ENCODE data around the gene ZNF70.
A peak's percentile ranks its signal among the peaks of the same experiment; 100 is the strongest.

ZNF70 gene

GRCh38 chr22:23754980-23755636 lies 4.2 kb upstream of the ZNF70 start:
- H4K91ac ChIP-seq (ENCODE audit: low read length), result no peak overlapping the region
- no peak overlapping the region for H3K4ac ChIP-seq (ENCODE audit: low read depth in 1 of 2, low read length in 2 of 2)
- no peak overlapping the region for H3K14ac ChIP-seq (ENCODE audit: low read length in 2 of 2)
- H3K4me2 ChIP-seq (ENCODE audit: low read length, poor library complexity, severe bottlenecking), result no peak overlapping the region
- H4K8ac ChIP-seq (ENCODE audit: low read length), result no peak overlapping the region
- peaks cover 6% of the 10 kb centered on the region for H3K79me1 ChIP-seq (replicated peaks; ENCODE audit: low read length, poor library complexity, severe bottlenecking)
- H3K27me3 ChIP-seq (ENCODE audit: control insufficient read depth in 1 of 2, insufficient read depth in 1 of 2, low read length in 2 of 2), result peaks cover 0 to 5% of the 10 kb centered on the region in 2 experiments
- WGBS, result 90% methylated on average over 4 of the region's 6 CpGs
- no peak overlapping the region for H3K9ac ChIP-seq (ENCODE audit: low read length)
- no peak overlapping the region for H3K27ac ChIP-seq (ENCODE audit: low read length, poor library complexity, severe bottlenecking)
- H2AFZ ChIP-seq (ENCODE audit: low read depth, low read length), result no peak overlapping the region
- no peak overlapping the region for H3K23ac ChIP-seq (ENCODE audit: low read length in 2 of 2)
- H2AK5ac ChIP-seq (ENCODE audit: low read length, severe bottlenecking), result no peak overlapping the region
- no peak overlapping the region for H2BK5ac ChIP-seq (ENCODE audit: low read depth, low read length, poor library complexity, severe bottlenecking)
- H2BK15ac ChIP-seq (ENCODE audit: low read depth, poor library complexity, severe bottlenecking), result no peak overlapping the region
- DNase-seq, result no peak
- H3K36me3 ChIP-seq (ENCODE audit: control insufficient read depth in 1 of 2, insufficient read depth in 2 of 2, low read depth in 1 of 2, low read length in 2 of 2), result no peaks in the 10 kb centered on the region
- H3K4me1 ChIP-seq (ENCODE audit: control insufficient read depth, insufficient read depth, low read depth, low read length), result peaks cover 6% of the 10 kb centered on the region
- H3K4me3 ChIP-seq (ENCODE audit: insufficient read depth in 1 of 2, low read depth in 1 of 2, low read length in 2 of 2), result no peak overlapping the region
- no peaks in the 10 kb centered on the region for H3K9me3 ChIP-seq (ENCODE audit: control insufficient read depth, low read length)
- H2BK12ac ChIP-seq (ENCODE audit: low read length in 2 of 2), result no peak overlapping the region
- H2BK120ac ChIP-seq (ENCODE audit: low read depth, low read length), result no peak overlapping the region
- H3K18ac ChIP-seq (ENCODE audit: low read depth in 1 of 2, low read length in 2 of 2), result no peak overlapping the region

- 96% methylated on average over 13 of the region's 14 CpGs for WGBS
- H2BK15ac ChIP-seq (ENCODE audit: low read depth, poor library complexity, severe bottlenecking), result no peak within 1 kb of the TSS
- no peak within 1 kb of the TSS for H3K14ac ChIP-seq (ENCODE audit: low read length in 2 of 2)
- no peak within 1 kb of the TSS for H2AFZ ChIP-seq (ENCODE audit: low read depth, low read length)
- H4K91ac ChIP-seq (ENCODE audit: low read length), result no peak within 1 kb of the TSS
- no peak within 1 kb of the TSS for H3K27ac ChIP-seq (ENCODE audit: low read length, poor library complexity, severe bottlenecking)
- peaks cover 0 to 5% of the 10 kb centered on the region in 2 experiments for H3K27me3 ChIP-seq (ENCODE audit: control insufficient read depth in 1 of 2, insufficient read depth in 1 of 2, low read length in 2 of 2)
- peaks cover 10% of the 10 kb centered on the region for H3K79me1 ChIP-seq (replicated peaks; ENCODE audit: low read length, poor library complexity, severe bottlenecking)
- no peak within 1 kb of the TSS for H2AK5ac ChIP-seq (ENCODE audit: low read length, severe bottlenecking)
- no peak within 1 kb of the TSS for H3K18ac ChIP-seq (ENCODE audit: low read depth in 1 of 2, low read length in 2 of 2)
- no peaks in the 10 kb centered on the region for H3K9me3 ChIP-seq (ENCODE audit: control insufficient read depth, low read length)
- H2BK12ac ChIP-seq (ENCODE audit: low read length in 2 of 2), result no peak within 1 kb of the TSS
- no peak within 1 kb of the TSS for H3K23ac ChIP-seq (ENCODE audit: low read length in 2 of 2)
- H3K4me2 ChIP-seq (ENCODE audit: low read length, poor library complexity, severe bottlenecking), result no peak within 1 kb of the TSS
- DNase-seq, result no peak
- no peak within 1 kb of the TSS for H3K9ac ChIP-seq (ENCODE audit: low read length)
- H3K4me1 ChIP-seq (ENCODE audit: control insufficient read depth, insufficient read depth, low read depth, low read length), result peaks cover 8% of the 10 kb centered on the region
- H3K4ac ChIP-seq (ENCODE audit: low read depth in 1 of 2, low read length in 2 of 2), result no peak within 1 kb of the TSS
- no peak within 1 kb of the TSS for H3K4me3 ChIP-seq (ENCODE audit: insufficient read depth in 1 of 2, low read depth in 1 of 2, low read length in 2 of 2)
- no peak within 1 kb of the TSS for H2BK5ac ChIP-seq (ENCODE audit: low read depth, low read length, poor library complexity, severe bottlenecking)
- no peaks in the 10 kb centered on the region for H3K36me3 ChIP-seq (ENCODE audit: control insufficient read depth in 1 of 2, insufficient read depth in 2 of 2, low read depth in 1 of 2, low read length in 2 of 2)
- no peak within 1 kb of the TSS for H2BK120ac ChIP-seq (ENCODE audit: low read depth, low read length)
- H4K8ac ChIP-seq (ENCODE audit: low read length), result no peak within 1 kb of the TSS
Observed at GRCh38 chr22:23754220-23754919, 3.5 kb upstream of the ZNF70 start, which contains the start of gene VPREB3. VPREB3 (minus strand) TSS chr22:23754425; CDS start chr22:23754363, 62 bp downstream.

GRCh38 chr22:23753385-23753784 lies 2.5 kb upstream of the ZNF70 start:
- no peak overlapping the region for H2BK15ac ChIP-seq (ENCODE audit: low read depth, poor library complexity, severe bottlenecking)
- H4K91ac ChIP-seq (ENCODE audit: low read length), result no peak overlapping the region
- H2BK12ac ChIP-seq (ENCODE audit: low read length in 2 of 2), result no peak overlapping the region
- peaks cover 0 to 5% of the 10 kb centered on the region in 2 experiments for H3K27me3 ChIP-seq (ENCODE audit: control insufficient read depth in 1 of 2, insufficient read depth in 1 of 2, low read length in 2 of 2)
- H3K79me1 ChIP-seq (replicated peaks; ENCODE audit: low read length, poor library complexity, severe bottlenecking), result peaks cover 10% of the 10 kb centered on the region
- no peak overlapping the region for H3K9ac ChIP-seq (ENCODE audit: low read length)
- H3K23ac ChIP-seq (ENCODE audit: low read length in 2 of 2), result no peak overlapping the region
- H2AFZ ChIP-seq (ENCODE audit: low read depth, low read length), result no peak overlapping the region
- no peak overlapping the region for H2BK5ac ChIP-seq (ENCODE audit: low read depth, low read length, poor library complexity, severe bottlenecking)
- H3K36me3 ChIP-seq (ENCODE audit: control insufficient read depth in 1 of 2, insufficient read depth in 2 of 2, low read depth in 1 of 2, low read length in 2 of 2), result no peaks in the 10 kb centered on the region
- no peak overlapping the region for H3K4ac ChIP-seq (ENCODE audit: low read depth in 1 of 2, low read length in 2 of 2)
- no peak overlapping the region for H2BK120ac ChIP-seq (ENCODE audit: low read depth, low read length)
- peaks cover 8% of the 10 kb centered on the region for H3K4me1 ChIP-seq (ENCODE audit: control insufficient read depth, insufficient read depth, low read depth, low read length)
- H3K9me3 ChIP-seq (ENCODE audit: control insufficient read depth, low read length), result no peaks in the 10 kb centered on the region
- 81% methylated on average over 2 of the region's 2 CpGs for WGBS
- no peak overlapping the region for H3K4me3 ChIP-seq (ENCODE audit: insufficient read depth in 1 of 2, low read depth in 1 of 2, low read length in 2 of 2)
- no peak overlapping the region for H2AK5ac ChIP-seq (ENCODE audit: low read length, severe bottlenecking)
- H3K18ac ChIP-seq (ENCODE audit: low read depth in 1 of 2, low read length in 2 of 2), result no peak overlapping the region
- H3K27ac ChIP-seq (ENCODE audit: low read length, poor library complexity, severe bottlenecking), result no peak overlapping the region
- no peak for DNase-seq
- no peak overlapping the region for H3K4me2 ChIP-seq (ENCODE audit: low read length, poor library complexity, severe bottlenecking)
- no peak overlapping the region for H4K8ac ChIP-seq (ENCODE audit: low read length)
- no peak overlapping the region for H3K14ac ChIP-seq (ENCODE audit: low read length in 2 of 2)

GRCh38 chr22:23752750-23753149 lies 1.8 kb upstream of the ZNF70 start:
- no peak for DNase-seq
- Histone ChIP-seq H3K23ac (ENCODE audit: low read length in 2 of 2) (no peak overlapping the region), H2BK15ac (ENCODE audit: low read depth, poor library complexity, severe bottlenecking) (no peak overlapping the region), H3K14ac (ENCODE audit: low read length in 2 of 2) (no peak overlapping the region), H3K9me3 (ENCODE audit: control insufficient read depth, low read length) (no peaks in the 10 kb centered on the region), H4K8ac (ENCODE audit: low read length) (no peak overlapping the region), H3K9ac (ENCODE audit: low read length) (no peak overlapping the region), H2AK5ac (ENCODE audit: low read length, severe bottlenecking) (no peak overlapping the region), H3K4me1 (ENCODE audit: control insufficient read depth, insufficient read depth, low read depth, low read length) (peaks cover 8% of the 10 kb centered on the region), H2AFZ (ENCODE audit: low read depth, low read length) (no peak overlapping the region), H2BK5ac (ENCODE audit: low read depth, low read length, poor library complexity, severe bottlenecking) (no peak overlapping the region), H3K27ac (ENCODE audit: low read length, poor library complexity, severe bottlenecking) (no peak overlapping the region), H3K4me3 (ENCODE audit: insufficient read depth in 1 of 2, low read depth in 1 of 2, low read length in 2 of 2) (no peak overlapping the region), H4K91ac (ENCODE audit: low read length) (peak overlapping the region; percentile 18), H3K4me2 (ENCODE audit: low read length, poor library complexity, severe bottlenecking) (no peak overlapping the region), H2BK12ac (ENCODE audit: low read length in 2 of 2) (no peak overlapping the region), H3K79me1 (replicated peaks; ENCODE audit: low read length, poor library complexity, severe bottlenecking) (peaks cover 11% of the 10 kb centered on the region), H3K18ac (ENCODE audit: low read depth in 1 of 2, low read length in 2 of 2) (no peak overlapping the region), H3K36me3 (ENCODE audit: control insufficient read depth in 1 of 2, insufficient read depth in 2 of 2, low read depth in 1 of 2, low read length in 2 of 2) (no peaks in the 10 kb centered on the region), H3K27me3 (ENCODE audit: control insufficient read depth in 1 of 2, insufficient read depth in 1 of 2, low read length in 2 of 2) (peaks cover 0 to 5% of the 10 kb centered on the region in 2 experiments), H3K4ac (ENCODE audit: low read depth in 1 of 2, low read length in 2 of 2) (no peak overlapping the region), H2BK120ac (ENCODE audit: low read depth, low read length) (no peak overlapping the region)
- 92% methylated on average over 16 of the region's 16 CpGs for WGBS

Data from mesenchymal stem cell (in vitro differentiated cells and primary cell).